Heart left ventricle (tissue), 16 donors: Measurements from ENCODE around the gene ARPC5. TPM values are rescaled to one million over a fixed set of nuclear protein-coding genes. Genes with fewer than 3 reads are reported as not detected.

Experiments used
- ATAC-seq, 4 donors: fragments of 200-7000 bp; cut with Tn5 transposase; one replicate each; pipeline ENCODE4 v1.9.1; 2020 to 2022; ENCODE audit warnings: moderate library complexity in 4 of 4, mild to moderate bottlenecking in 3 of 4, moderate number of reproducible peaks in 1 of 4
- DNase-seq, 5 donors: peaks; one replicate each; pipeline ENCODE4 v3.0.0-alpha.2; 2020
- H3K27ac ChIP-seq, 12 donors: fragments of 200-600 bp; sonication (generic) in 4 of 12; one replicate each; pipeline versions ENCODE4 v1.5.0 to v1.8.0; 2016 to 2022; ENCODE audit warnings: mild to moderate bottlenecking in 2 of 12
- H3K27me3 ChIP-seq, 9 donors: fragments of 200-600 bp; sonication (generic) in 2 of 9; one replicate each; pipeline versions ENCODE4 v1.5.1 to v1.8.0; 2016 to 2022; ENCODE audit warnings: mild to moderate bottlenecking in 3 of 9
- H3K36me3 ChIP-seq, 9 donors: fragments of 200-600 bp; sonication (generic) in 2 of 9; one replicate each; pipeline versions ENCODE4 v1.5.0 to v1.8.0; 2018 to 2022; ENCODE audit warnings: mild to moderate bottlenecking in 2 of 9
- H3K4me1 ChIP-seq, 12 donors: fragments of 200-600 bp; sonication (generic) in 4 of 12; one replicate each; pipeline versions ENCODE4 v1.5.0 to v1.8.0; 2016 to 2022; ENCODE audit warnings: mild to moderate bottlenecking in 3 of 12
- H3K4me3 ChIP-seq, 12 donors: fragments of 200-600 bp; sonication (generic) in 4 of 12; one replicate each; pipeline versions ENCODE4 v1.5.0 to v1.8.0; 2017 to 2022; ENCODE audit warnings: mild to moderate bottlenecking in 9 of 12, moderate library complexity in 4 of 12
- H3K9me3 ChIP-seq, 12 donors: fragments of 200-600 bp; sonication (generic) in 4 of 12; one replicate each; pipeline versions ENCODE4 v1.5.0 to v1.8.0; 2016 to 2022; ENCODE audit warnings: mild to moderate bottlenecking in 1 of 12
- POLR2A ChIP-seq, 2 donors: fragments of 450-650 bp; IDR thresholded peaks; one replicate each; pipeline ENCODE4 v1.6.1; 2017; ENCODE audit warnings: antibody characterized with exemption in 2 of 2, mild to moderate bottlenecking in 2 of 2, moderate library complexity in 2 of 2
- WGBS, 4 donors: extraction: QIAGEN DNeasy Blood & Tissue Kit in 2 of 4; methylation state at CpG; one replicate each; pipeline versions ENCODE4 v1.1.5 to v1.1.7; 2013 to 2018; 5-methylcytosine and 5-hydroxymethylcytosine counted together
- intact Hi-C, 10 donors: fragments of 100-400 bp; cut with DNase I; formaldehyde crosslinking; loops; one replicate each; pipeline versions ENCODE4 v1.11.1 to v1.14.2; 2022
- polyA plus RNA-seq, 2 donors: library from polyadenylated mRNA; stranded (reverse); fragments of 200-250 nt; gene quantifications; one replicate each; pipeline ENCODE4 v1.2.3, GENCODE V29; 2013
- total RNA-seq, 9 donors: library from RNA; depleted of rRNA in 2 of 9; stranded (reverse); fragments of >200 nt in 2 of 9; fragmentation: NEBNext Ultra II Directional in 3 of 9; extraction: Animal tissue kit (Norgen Biotek cat#: 25700) in 3 of 9; gene quantifications; one replicate each; pipeline versions ENCODE4 v1.1.0 to v1.2.4, GENCODE V29; 2016 to 2023
- TF ChIP-seq, protein P1 (sequence below), 12 donors: fragments of 200-600 bp; sonication (generic) in 4 of 12; IDR thresholded peaks; one replicate each; pipeline versions ENCODE4 v1.5.0 to v1.8.0; 2018 to 2022; ENCODE audit warnings: antibody characterized with exemption in 12 of 12, mild to moderate bottlenecking in 5 of 12
- donor health status: ischemic (EF 13 %, LVEDD 7.1; RV severe dilation, severe dysfunction).
- donor health status: healthy with polysubstance abuse.
- donor health status: DM: no; HTN: yes; CAD: no.
- donor health status: DM: no; HTN: no; CAD: no.
- donor health status: ischemic (EF 25% LVEDD 6.9; RV normal size, moderate dysfunction).
- donor health status: ischemic (EF 25% LVEDD 5.7; RV mildly dilated, moderate dysfunction).
- donor health status: healthy.
- donor health status: DM: yes; HTN: yes; CAD: no.
- donor health status: ischemic (EF 35%, LVEDD 5.7; RV mildly dilated, moderate dysfunction).
- donor health status: nonischemic (EF 11% LVEDD 7.7; RV severe dilation, severe dysfunction).
- donor health status: DM: yes; HTN: yes; CAD: no.
- donor health status: PGD.
- donor health status: ischemic (EF 29% LVEDD 5.4; RV normal size, mild dysfunction).
- donor health status: nonischemic (EF 23%, LVEDD 6.1; RV moderate dilation, normal function).

The ARPC5 gene
- total and polyA plus RNA-seq, 11 donors: 24.6 to 105 (median 31.3) TPM

- H3K27ac ChIP-seq: peak overlapping the region in 1 of 12 donors; percentile 53
- H3K4me1 ChIP-seq: peaks cover 5 to 53% (median 37%) of the 10 kb centered on the region in 12 donors
- intact Hi-C loops: loop anchor here (1.0 to 10.0 kb wide), 6 partner anchors 29 to 263 kb away; partner anchors contain the start of gene RGL1 (in 1 of the 10)
- no peaks in the 10 kb centered on the region for H3K27me3 ChIP-seq
- TF ChIP-seq, protein P1, sequence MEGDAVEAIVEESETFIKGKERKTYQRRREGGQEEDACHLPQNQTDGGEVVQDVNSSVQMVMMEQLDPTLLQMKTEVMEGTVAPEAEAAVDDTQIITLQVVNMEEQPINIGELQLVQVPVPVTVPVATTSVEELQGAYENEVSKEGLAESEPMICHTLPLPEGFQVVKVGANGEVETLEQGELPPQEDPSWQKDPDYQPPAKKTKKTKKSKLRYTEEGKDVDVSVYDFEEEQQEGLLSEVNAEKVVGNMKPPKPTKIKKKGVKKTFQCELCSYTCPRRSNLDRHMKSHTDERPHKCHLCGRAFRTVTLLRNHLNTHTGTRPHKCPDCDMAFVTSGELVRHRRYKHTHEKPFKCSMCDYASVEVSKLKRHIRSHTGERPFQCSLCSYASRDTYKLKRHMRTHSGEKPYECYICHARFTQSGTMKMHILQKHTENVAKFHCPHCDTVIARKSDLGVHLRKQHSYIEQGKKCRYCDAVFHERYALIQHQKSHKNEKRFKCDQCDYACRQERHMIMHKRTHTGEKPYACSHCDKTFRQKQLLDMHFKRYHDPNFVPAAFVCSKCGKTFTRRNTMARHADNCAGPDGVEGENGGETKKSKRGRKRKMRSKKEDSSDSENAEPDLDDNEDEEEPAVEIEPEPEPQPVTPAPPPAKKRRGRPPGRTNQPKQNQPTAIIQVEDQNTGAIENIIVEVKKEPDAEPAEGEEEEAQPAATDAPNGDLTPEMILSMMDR (IDR thresholded peaks at IDR 0.05): peak; percentile 85 to 96 (median 90)
- no peak for TF ChIP-seq POLR2A (IDR thresholded peaks at IDR 0.05)
- ATAC-seq (peak; percentile 52 to 79 (median 74)), DNase-seq (peak; percentile 71 to 81 (median 77))
- no peaks in the 10 kb centered on the region for H3K36me3 ChIP-seq
- WGBS, 4 donors: 4 to 9% (median 6%) methylated on average over 4 of the region's 4 CpGs
- H3K9me3 ChIP-seq: no peaks in the 10 kb centered on the region
- no peak overlapping the region for H3K4me3 ChIP-seq
These were observed 20.0 kb upstream of the ARPC5 start for GRCh38 chr1:183655562-183656075.

DNA sequence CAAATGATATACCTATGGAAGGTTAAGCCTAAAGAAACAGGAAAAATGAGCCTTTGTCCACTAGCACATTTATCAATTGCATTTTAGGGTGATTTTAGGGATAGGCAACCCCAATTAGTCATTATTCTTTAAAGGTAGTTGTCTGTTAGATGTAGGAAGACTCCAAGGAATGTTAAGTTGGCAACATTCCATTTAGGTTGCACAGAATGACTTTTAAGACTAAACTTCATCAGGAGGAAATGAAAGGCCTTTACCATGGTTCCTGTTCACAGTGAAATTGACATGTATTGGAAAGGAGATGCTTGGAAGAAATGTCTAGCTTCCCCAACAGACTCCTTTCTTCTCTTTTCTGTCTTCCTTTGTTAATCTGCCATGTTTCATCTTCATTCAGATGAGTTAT, 19.1 kb upstream of the ARPC5 start:
- H3K27ac ChIP-seq: peak overlapping the region in 3 of 12 donors; percentile 53 to 73 (median 68)
- DNase-seq: no peak
- H3K27me3 ChIP-seq: no peaks in the 10 kb centered on the region
- intact Hi-C loops: loop anchor here (1.0 to 10.0 kb wide), 6 partner anchors 30 to 264 kb away; partner anchors contain the start of gene RGL1 (in 1 of the 10)
- H3K36me3 ChIP-seq: no peaks in the 10 kb centered on the region
- no peaks in the 10 kb centered on the region for H3K9me3 ChIP-seq
- no peak for ATAC-seq
- no peak for TF ChIP-seq POLR2A (IDR thresholded peaks at IDR 0.05)
- TF ChIP-seq, protein P1 (IDR thresholded peaks at IDR 0.05): no peak
- H3K4me1 ChIP-seq: peaks cover 5 to 53% (median 37%) of the 10 kb centered on the region in 12 donors
- H3K4me3 ChIP-seq: no peak overlapping the region

- no peaks in the 10 kb centered on the region for H3K36me3 ChIP-seq
- ATAC-seq (peak; percentile 67 to 74 (median 72)), DNase-seq (peak in 1 of 5 donors; percentile 28)
- peak overlapping the region; percentile 23 to 81 (median 66) for H3K27ac ChIP-seq
- H3K4me1 ChIP-seq: peaks cover 5 to 53% (median 37%) of the 10 kb centered on the region in 12 donors
- no peaks in the 10 kb centered on the region for H3K9me3 ChIP-seq
- no peak overlapping the region for H3K4me3 ChIP-seq
- intact Hi-C loops: loop anchor here in 5 of 10 donors (2.0 to 10.0 kb wide), 4 partner anchors 31 to 265 kb away; partner anchors contain the start of gene RGL1 (in 1 of the 5)
- H3K27me3 ChIP-seq: no peaks in the 10 kb centered on the region
- 58 to 73% (median 63%) methylated on average over 4 of the region's 4 CpGs for WGBS, 4 donors
- TF ChIP-seq POLR2A (IDR thresholded peaks at IDR 0.05): no peak
- TF ChIP-seq, protein P1 (IDR thresholded peaks at IDR 0.05): no peak
These were observed 18.4 kb upstream of the ARPC5 start for GRCh38 chr1:183653876-183654451.

DNA sequence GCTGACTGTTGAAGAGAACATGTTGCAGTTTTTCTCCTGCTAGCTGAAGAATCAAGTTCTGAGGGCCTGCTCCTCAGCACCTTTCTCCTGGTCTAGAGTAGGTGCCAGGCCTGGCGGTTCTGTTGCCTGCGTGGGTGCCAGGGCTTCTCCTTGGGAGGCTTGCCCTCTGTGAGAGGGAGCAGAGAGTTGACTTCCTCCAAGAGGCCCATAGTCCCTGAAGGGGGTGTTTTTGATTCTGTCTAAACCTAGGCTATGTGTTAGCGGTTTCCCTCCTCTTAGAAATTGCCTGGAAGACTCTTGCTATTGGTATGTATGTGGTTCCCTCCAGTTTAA, 17.8 kb upstream of the ARPC5 start:
- no peak for DNase-seq
- no peak overlapping the region for H3K4me3 ChIP-seq
- no peaks in the 10 kb centered on the region for H3K27me3 ChIP-seq
- TF ChIP-seq, protein P1 (IDR thresholded peaks at IDR 0.05): no peak
- TF ChIP-seq POLR2A (IDR thresholded peaks at IDR 0.05): no peak
- H3K36me3 ChIP-seq: no peaks in the 10 kb centered on the region
- H3K4me1 ChIP-seq: peaks cover 5 to 54% (median 37%) of the 10 kb centered on the region in 12 donors
- intact Hi-C loops: loop anchor here in 1 of 10 donors (10.0 kb wide), 1 partner anchor 151 kb away; the partner anchor contains the start of gene RGL1
- H3K9me3 ChIP-seq: no peaks in the 10 kb centered on the region
- WGBS, 4 donors: 69 to 78% (median 77%) methylated on average over 3 of the region's 3 CpGs
- H3K27ac ChIP-seq: peak overlapping the region; percentile 23 to 81 (median 66)
- ATAC-seq: peak; percentile 25 to 58 (median 42)
